A549 treated with Hydrocortisone at 1 μM for 4 hours (cell line): ENCODE results near the gene RECQL5. TPM values are rescaled to one million over a fixed set of nuclear protein-coding genes. Genes with fewer than 3 reads are reported as not detected.

Experiments used
- total RNA-seq: library from RNA; stranded (reverse); fragments of 200-300 nt; extraction: Qiagen RNA extraction; gene quantifications from 5 replicates; pipeline ENCODE4 v1.2.3, GENCODE V29; 2022

Gene RECQL5
- total RNA-seq, result 27.0 to 29.2 TPM (median 28.4 TPM) in 5 replicates

DNA sequence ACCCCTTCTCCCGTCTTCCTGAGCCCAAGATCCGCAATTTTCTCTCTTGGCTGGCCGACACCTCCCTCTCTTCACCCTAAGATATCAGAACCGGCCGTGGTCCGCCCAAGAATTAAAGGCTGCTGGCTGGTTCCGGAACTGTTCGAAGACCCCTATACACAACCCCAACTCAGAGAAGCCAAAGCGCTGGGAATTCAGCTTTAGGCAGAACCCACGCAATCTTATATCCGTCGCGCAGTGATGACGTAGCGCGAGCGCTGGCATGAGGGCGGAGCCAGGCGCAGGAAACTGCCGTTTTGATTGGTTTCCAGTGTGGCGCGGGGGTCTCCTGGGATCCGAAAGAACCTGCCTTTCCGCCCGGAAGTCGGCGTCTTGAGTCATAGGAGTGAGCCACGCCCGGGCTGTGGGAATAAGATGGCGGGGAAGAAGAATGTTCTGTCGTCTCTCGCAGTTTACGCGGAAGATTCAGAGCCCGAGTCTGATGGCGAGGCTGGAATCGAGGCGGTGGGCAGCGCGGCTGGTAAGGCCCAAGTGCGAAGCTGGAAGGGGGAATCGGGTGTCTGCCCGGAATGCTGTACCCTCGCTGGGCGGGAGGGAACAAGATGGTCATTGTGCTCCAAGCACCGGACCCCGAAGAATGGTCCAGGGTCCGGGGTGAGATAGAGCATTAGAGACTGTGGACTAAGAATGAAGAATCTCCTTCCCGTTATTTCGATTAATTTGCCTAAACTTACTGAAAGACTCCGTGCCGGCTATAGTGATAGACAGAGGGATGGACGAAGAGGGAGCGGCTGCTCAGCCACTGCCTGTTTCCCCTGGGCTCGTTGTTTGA lies at the start of gene RECQL5, which contains the start of gene SAP30BP:
Gene RECQL5, minus strand, starts transcription at position 196 of the 832 bp plus-strand sequence. CDS start 597 bp downstream, outside the sequence.
Gene SAP30BP, plus strand, starts transcription at position 380 of the 832 bp plus-strand sequence. Its CDS starts 35 bp downstream, at position 415.

DNA sequence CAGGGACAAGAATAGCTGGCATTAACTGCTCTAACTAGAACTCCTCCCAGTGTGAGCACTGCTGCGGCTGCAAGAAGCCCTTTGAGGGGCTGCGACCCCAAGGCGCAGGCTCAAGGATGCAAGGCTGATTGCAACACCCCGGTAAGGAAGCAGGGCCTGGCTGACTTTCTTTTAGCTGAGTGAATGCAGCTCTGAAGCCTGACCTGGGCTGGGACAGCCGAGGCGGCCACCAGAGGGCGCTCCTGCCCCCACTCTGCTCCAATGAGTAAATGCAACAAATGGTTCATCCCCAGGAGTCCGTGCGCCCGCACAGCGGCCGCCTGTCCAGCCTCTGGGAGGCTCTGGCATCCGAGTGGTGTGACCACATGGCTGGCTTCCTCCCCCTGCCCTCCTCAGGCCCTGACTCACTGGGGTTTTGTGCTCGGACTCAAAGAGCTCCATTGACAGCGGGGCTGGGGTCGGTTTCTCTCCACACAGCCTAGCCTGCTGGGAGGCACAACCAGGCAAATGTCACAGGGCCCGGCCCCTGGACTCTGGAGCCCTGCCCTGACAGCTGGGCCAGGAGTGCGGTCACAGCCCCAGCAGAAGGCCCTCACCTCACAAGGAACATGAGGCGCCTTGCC lies 34.0 kb downstream of the RECQL5 start, which contains the start of gene SMIM5:
Gene SMIM5, plus strand, starts transcription at position 572 of the 623 bp plus-strand sequence. CDS start 6,768 bp downstream, outside the sequence.

GRCh38 chr17:75587675-75588595 lies 79.0 kb downstream of the RECQL5 start, which contains the start of gene MYO15B:
MYO15B (plus strand) TSS chr17:75587800; CDS start chr17:75588058, 258 bp downstream.

Other genes starting within 250 kb of the RECQL5 start
- gene TMEM94, start 210.5 kb downstream of the RECQL5 start, total RNA-seq, result 36.6 to 51.1 TPM (median 43.7 TPM) in 5 replicates
- 9.0 to 13.3 TPM (median 10.1 TPM) in 5 replicates for gene CASKIN2, start 151.6 kb downstream of the RECQL5 start, total RNA-seq
- 29.6 to 42.0 TPM (median 40.4 TPM) in 5 replicates for gene TSEN54, start 150.6 kb downstream of the RECQL5 start, total RNA-seq
- gene LLGL2, start 141.5 kb downstream of the RECQL5 start, total RNA-seq, result 20.2 to 35.0 TPM (median 30.2 TPM) in 5 replicates
- 34.1 to 57.1 TPM (median 45.1 TPM) in 5 replicates for gene MYO15B, start 79.4 kb downstream of the RECQL5 start, total RNA-seq
- 0.59 to 1.1 TPM (median 0.89 TPM) in 5 replicates for gene SMIM5, start 33.7 kb downstream of the RECQL5 start, total RNA-seq
- 116 to 146 TPM (median 124 TPM) in 5 replicates for gene SAP30BP, start 184 bp upstream of the RECQL5 start, total RNA-seq
- 88.7 to 126 TPM (median 108 TPM) in 5 replicates for gene ITGB4, start 54.3 kb upstream of the RECQL5 start, total RNA-seq
- gene GALK1, start 98.0 kb upstream of the RECQL5 start, total RNA-seq, result 56.1 to 85.9 TPM (median 74.7 TPM) in 5 replicates
- 23.3 to 29.5 TPM (median 28.0 TPM) in 5 replicates for gene UNK, start 117.7 kb upstream of the RECQL5 start, total RNA-seq
- 5.0 to 6.8 TPM (median 5.9 TPM) in 5 replicates for gene UNC13D, start 177.2 kb upstream of the RECQL5 start, total RNA-seq
- gene WBP2, start 188.2 kb upstream of the RECQL5 start, total RNA-seq, result 78.8 to 101 TPM (median 86.8 TPM) in 5 replicates
- 134 to 188 TPM (median 179 TPM) in 5 replicates for gene TRIM47, start 211.4 kb upstream of the RECQL5 start, total RNA-seq
- 31.1 to 41.1 TPM (median 35.9 TPM) in 5 replicates for gene TRIM65, start 229.8 kb upstream of the RECQL5 start, total RNA-seq
- gene MRPL38, start 237.7 kb upstream of the RECQL5 start, total RNA-seq, result 90.5 to 127 TPM (median 118 TPM) in 5 replicates